Natural killer cell (primary cell): ENCODE data around the gene APBA1. TPM values are rescaled to one million over a fixed set of nuclear protein-coding genes. Genes with fewer than 3 reads are reported as not detected.

Experiments
- ATAC-seq, 3 donors: fragments of 150-1000 bp in 2 of 3; fragments of 200-7000 bp in 1 of 3; cut with Tn5 transposase; 1 replicate in 1 of 3; 2 replicates in 2 of 3; pipeline ENCODE4 v1.10.0; 2021; ENCODE audit warnings: mild to moderate bottlenecking in 2 of 3, moderate library complexity in 2 of 3
- DNase-seq, 2 donors: peaks; one replicate each; pipeline versions ENCODE4 v3.0.0 to v3.0.0-alpha.2; 2013 to 2021; ENCODE audit warnings: mixed read lengths in 1 of 2
- H3K27ac ChIP-seq: one replicate; pipeline ENCODE4 v1.5.1; 2013; ENCODE audit warnings: mild to moderate bottlenecking, low read length
- H3K27me3 ChIP-seq: one replicate; pipeline ENCODE4 v1.6.1; 2013; ENCODE audit warnings: low read length; ENCODE audit not compliant: control insufficient read depth, insufficient read depth
- H3K36me3 ChIP-seq: one replicate; pipeline ENCODE4 v1.6.1; 2013; ENCODE audit warnings: low read length; ENCODE audit not compliant: control insufficient read depth, insufficient read depth
- H3K4me1 ChIP-seq: one replicate; pipeline ENCODE4 v1.6.1; 2013; ENCODE audit warnings: low read length; ENCODE audit not compliant: control insufficient read depth, insufficient read depth
- H3K4me3 ChIP-seq: one replicate; pipeline ENCODE4 v1.5.1; 2013; ENCODE audit warnings: low read length
- H3K9me3 ChIP-seq: one replicate; pipeline ENCODE4 v1.6.1; 2013; ENCODE audit warnings: low read length; ENCODE audit not compliant: control insufficient read depth, insufficient read depth
- H3K27ac Mint-ChIP-seq, 2 donors: one replicate each; pipeline ENCODE4 v1.8.0; 2022; ENCODE audit warnings: mild to moderate bottlenecking in 2 of 2, mixed read lengths in 2 of 2, moderate library complexity in 1 of 2
- H3K27me3 Mint-ChIP-seq, 2 donors: one replicate each; pipeline ENCODE4 v1.8.0; 2022; ENCODE audit warnings: low read depth in 2 of 2, mixed read lengths in 2 of 2
- H3K36me3 Mint-ChIP-seq: one replicate; pipeline ENCODE4 v1.8.0; 2022; ENCODE audit warnings: mixed read lengths
- H3K4me1 Mint-ChIP-seq, 2 donors: one replicate each; pipeline ENCODE4 v1.8.0; 2022; ENCODE audit warnings: mixed read lengths in 2 of 2
- H3K4me3 Mint-ChIP-seq: one replicate; pipeline ENCODE4 v1.8.0; 2022; ENCODE audit warnings: mild to moderate bottlenecking, moderate library complexity, mixed read lengths
- H3K9me3 Mint-ChIP-seq, 2 donors: one replicate each; pipeline ENCODE4 v1.8.0; 2022; ENCODE audit warnings: mixed read lengths in 2 of 2
- CTCF ChIP-seq: fragments of 200-600 bp; IDR thresholded peaks from one replicate; pipeline ENCODE4 v1.8.0; 2022; ENCODE audit warnings: antibody characterized with exemption
- WGBS: methylation state at CpG from one replicate; pipeline ENCODE4 v1.1.7; 2013; ENCODE audit warnings: missing lambda C conversion rate; ENCODE audit not compliant: insufficient coverage; 5-methylcytosine and 5-hydroxymethylcytosine counted together
- intact Hi-C: fragments of 100-400 bp; cut with micrococcal nuclease; formaldehyde crosslinking; loops from one replicate; pipeline ENCODE4 v1.14.2; 2022
- total RNA-seq, 4 donors: library from RNA; stranded (reverse); fragments of 120-200 nt in 1 of 4; gene quantifications; one replicate each; pipeline versions ENCODE4 v1.2.3 to v1.2.4, GENCODE V29; 2013 to 2022

The APBA1 gene
- total RNA-seq, 3 donors from 2014 or later (not counting 1 experiment from before 2014, with no cell fraction given): 0.11 to 0.31 (median 0.13) TPM

DNA sequence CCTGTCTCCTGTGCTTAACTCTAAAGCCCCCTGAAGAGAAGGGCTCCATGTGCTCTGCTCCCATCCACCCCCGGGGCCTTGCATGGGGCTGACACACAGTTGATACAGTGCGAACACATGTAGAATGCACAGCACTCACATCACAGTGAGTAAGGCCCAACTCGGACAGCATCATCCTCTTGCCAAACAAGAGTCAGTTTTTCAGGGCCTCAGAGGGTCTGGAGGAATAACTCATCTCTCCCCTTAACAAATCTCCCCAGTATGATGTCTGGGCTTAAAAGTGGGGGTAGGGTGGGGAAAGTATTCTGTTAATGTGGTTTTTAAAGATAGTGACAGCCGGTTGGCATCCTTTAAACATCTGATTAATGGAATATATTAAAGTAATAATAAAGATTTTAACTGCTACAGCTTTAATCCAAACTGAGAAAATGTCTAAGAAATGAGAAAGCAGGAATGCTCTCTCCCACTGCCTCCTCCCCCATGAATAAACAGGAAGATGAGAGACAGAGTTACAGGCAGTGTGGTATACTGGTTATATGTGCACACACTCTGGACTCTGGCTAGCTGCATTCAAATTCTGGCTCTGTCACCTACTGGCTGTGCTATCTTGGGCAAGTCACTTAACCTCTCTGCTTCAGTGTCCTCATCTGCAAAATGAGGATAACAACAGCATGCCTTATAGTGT is 22.5 kb downstream of the APBA1 start:
- ATAC-seq (no peak), DNase-seq (no peak)
- peaks cover 3% of the 10 kb centered on the region for H3K27me3 ChIP-seq
- intact Hi-C loops: no loop called here
- Mint-ChIP-seq H3K4me3 (no peak overlapping the region), H3K27me3 (peaks cover 0 to 9% of the 10 kb centered on the region in 2 donors), H3K9me3 (no peaks in the 10 kb centered on the region), H3K27ac (no peak overlapping the region), H3K4me1 (no peaks in the 10 kb centered on the region), H3K36me3 (no peaks in the 10 kb centered on the region)
- 53% methylated on average over 3 of the region's 4 CpGs for WGBS
- no peak overlapping the region for H3K27ac ChIP-seq
- H3K4me1 ChIP-seq: no peaks in the 10 kb centered on the region
- H3K4me3 ChIP-seq: no peak overlapping the region
- no peaks in the 10 kb centered on the region for H3K36me3 ChIP-seq
- no peaks in the 10 kb centered on the region for H3K9me3 ChIP-seq
- no peak for TF ChIP-seq CTCF

DNA sequence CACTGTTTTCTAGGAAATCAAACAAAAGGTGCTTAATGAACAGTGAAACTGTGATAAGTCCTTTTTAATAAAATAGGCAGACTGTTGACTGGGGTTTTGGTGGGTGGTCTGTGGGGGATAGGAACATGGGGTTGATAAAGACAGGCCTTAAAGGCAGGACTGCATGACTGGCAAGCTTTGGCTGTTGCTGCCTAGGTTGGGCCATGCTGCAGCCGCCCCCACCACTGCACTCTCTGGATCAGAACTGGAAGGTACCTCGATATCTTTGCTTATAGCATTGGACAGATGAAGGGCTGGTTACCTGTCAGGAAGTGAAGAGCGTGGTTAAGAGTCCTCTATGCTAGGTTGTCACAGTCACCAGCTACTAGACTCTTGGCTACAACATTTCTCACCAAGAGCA is 24.4 kb downstream of the APBA1 start:
- no peak overlapping the region for H3K4me3 ChIP-seq
- H3K4me1 Mint-ChIP-seq: no peaks in the 10 kb centered on the region
- no peaks in the 10 kb centered on the region for H3K4me1 ChIP-seq
- no peaks in the 10 kb centered on the region for H3K9me3 Mint-ChIP-seq
- H3K27ac ChIP-seq: no peak overlapping the region
- no peaks in the 10 kb centered on the region for H3K9me3 ChIP-seq
- WGBS: 87% methylated on average over 3 of the region's 3 CpGs
- H3K27me3 ChIP-seq: peaks cover 3% of the 10 kb centered on the region
- no peak for TF ChIP-seq CTCF
- no peak for ATAC-seq
- no peaks in the 10 kb centered on the region for H3K36me3 Mint-ChIP-seq
- no peaks in the 10 kb centered on the region for H3K36me3 ChIP-seq
- no peak for DNase-seq
- peaks cover 0 to 9% of the 10 kb centered on the region in 2 donors for H3K27me3 Mint-ChIP-seq
- no peak overlapping the region for H3K27ac Mint-ChIP-seq
- intact Hi-C loops: no loop called here
- H3K4me3 Mint-ChIP-seq: no peak overlapping the region

GRCh38 chr9:69646810-69647209 is 25.4 kb downstream of the APBA1 start:
- intact Hi-C loops: no loop called here
- Mint-ChIP-seq H3K9me3 (no peaks in the 10 kb centered on the region), H3K4me1 (no peaks in the 10 kb centered on the region), H3K27ac (no peak overlapping the region), H3K36me3 (no peaks in the 10 kb centered on the region), H3K4me3 (no peak overlapping the region), H3K27me3 (peaks cover 0 to 9% of the 10 kb centered on the region in 2 donors)
- TF ChIP-seq CTCF: no peak
- Histone ChIP-seq H3K9me3 (no peaks in the 10 kb centered on the region), H3K27ac (no peak overlapping the region), H3K27me3 (peaks cover 3% of the 10 kb centered on the region), H3K4me1 (no peaks in the 10 kb centered on the region), H3K4me3 (no peak overlapping the region), H3K36me3 (no peaks in the 10 kb centered on the region)
- WGBS: 92% methylated on average over 2 of the region's 3 CpGs
- ATAC-seq (no peak), DNase-seq (no peak)

- no peak overlapping the region for H3K27ac ChIP-seq
- H3K27ac Mint-ChIP-seq: no peak overlapping the region
- no peak for TF ChIP-seq CTCF
- H3K27me3 Mint-ChIP-seq: peaks cover 0 to 9% of the 10 kb centered on the region in 2 donors
- no peaks in the 10 kb centered on the region for H3K36me3 Mint-ChIP-seq
- no peaks in the 10 kb centered on the region for H3K9me3 ChIP-seq
- intact Hi-C loops: no loop called here
- H3K36me3 ChIP-seq: no peaks in the 10 kb centered on the region
- no peaks in the 10 kb centered on the region for H3K4me1 Mint-ChIP-seq
- ATAC-seq: no peak
- H3K9me3 Mint-ChIP-seq: no peaks in the 10 kb centered on the region
- 84% methylated on average over 10 of the region's 10 CpGs for WGBS
- no peak overlapping the region for H3K4me3 Mint-ChIP-seq
- H3K4me3 ChIP-seq: no peak overlapping the region
- H3K27me3 ChIP-seq: peaks cover 3% of the 10 kb centered on the region
- no peaks in the 10 kb centered on the region for H3K4me1 ChIP-seq
- no peak for DNase-seq
Measured at GRCh38 chr9:69645488-69645887, 26.7 kb downstream of the APBA1 start.
